NCI-H1436 (cell line): ENCODE data around the gene GDPD2.

Source experiments
- DNase-seq: peaks from one replicate; lab custom pipeline; 2025; lab: John Stamatoyannopoulos, UW

Gene GDPD2

DNA sequence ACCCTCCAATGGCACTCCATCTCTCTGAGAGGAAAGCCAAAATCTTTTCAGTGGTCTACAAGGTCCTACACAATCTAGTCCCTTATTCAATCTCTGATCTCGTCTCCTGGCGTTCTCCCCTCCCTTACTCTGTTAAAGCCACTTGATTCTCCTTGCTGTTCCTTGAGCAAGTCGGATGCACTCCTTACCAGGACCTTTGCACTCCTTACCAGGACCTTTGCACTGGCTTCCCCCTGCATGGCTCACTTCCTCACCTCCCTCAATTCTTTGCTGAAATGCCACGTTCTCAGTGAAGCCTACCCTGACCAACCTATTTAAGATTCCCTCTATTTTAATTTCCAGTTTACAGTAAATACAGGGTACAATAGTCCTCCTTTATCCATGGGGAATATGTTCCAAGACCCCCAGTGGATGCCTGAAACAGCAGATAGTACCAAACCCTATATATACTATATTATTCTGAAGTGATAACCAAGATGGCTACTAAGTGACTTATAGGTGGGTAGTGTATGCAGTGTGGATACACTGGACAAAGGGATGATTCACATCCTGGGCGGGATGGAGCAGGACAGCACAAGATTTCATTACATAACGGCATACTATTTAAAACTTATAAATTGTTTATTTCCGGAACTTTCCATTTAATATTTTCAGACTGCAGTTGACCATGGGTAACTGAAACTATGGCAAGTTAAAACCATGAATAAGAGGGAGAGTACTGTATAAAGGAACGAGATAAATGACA lies 15.0 kb downstream of the GDPD2 start:
- DNase-seq: no peak

DNA sequence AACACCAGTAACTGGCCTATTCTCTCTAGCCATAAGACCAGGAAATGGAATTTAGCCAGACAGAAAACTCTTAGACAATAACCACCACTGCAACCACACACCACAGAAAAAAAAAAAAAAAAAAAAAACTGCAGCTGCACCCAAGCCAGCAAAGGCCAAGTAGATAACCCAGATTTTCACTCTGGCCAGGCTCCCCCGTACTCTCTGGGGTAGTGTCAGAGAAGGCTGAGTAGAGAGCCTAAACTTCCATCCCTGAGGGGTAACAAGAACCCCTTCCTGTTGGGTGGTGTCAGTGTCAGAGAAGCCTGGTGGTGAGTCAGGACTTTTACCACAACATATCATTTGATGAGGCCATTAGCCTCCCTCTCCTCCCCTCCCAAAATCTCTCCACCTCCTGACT lies 15.9 kb downstream of the GDPD2 start:
- no peak for DNase-seq

DNA sequence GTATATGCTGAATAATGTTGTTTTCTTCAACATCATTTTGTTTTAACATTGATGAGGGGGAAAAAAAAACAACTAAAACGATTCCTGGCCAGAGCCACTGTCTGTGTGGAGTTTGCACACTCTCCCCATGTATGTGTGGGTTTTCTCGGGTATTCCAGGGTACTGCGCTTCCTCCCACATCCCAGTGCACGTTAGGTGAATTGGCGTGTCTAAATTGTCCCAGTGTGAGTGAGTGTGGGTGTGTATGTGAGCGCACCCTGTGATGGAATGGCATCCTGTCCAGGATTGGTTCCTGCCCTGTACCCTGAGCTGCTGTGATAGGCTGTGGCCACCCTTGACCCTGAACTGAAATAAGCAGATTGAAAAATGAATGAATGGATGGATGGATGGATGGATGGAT lies 19.1 kb downstream of the GDPD2 start:
- no peak for DNase-seq

DNA sequence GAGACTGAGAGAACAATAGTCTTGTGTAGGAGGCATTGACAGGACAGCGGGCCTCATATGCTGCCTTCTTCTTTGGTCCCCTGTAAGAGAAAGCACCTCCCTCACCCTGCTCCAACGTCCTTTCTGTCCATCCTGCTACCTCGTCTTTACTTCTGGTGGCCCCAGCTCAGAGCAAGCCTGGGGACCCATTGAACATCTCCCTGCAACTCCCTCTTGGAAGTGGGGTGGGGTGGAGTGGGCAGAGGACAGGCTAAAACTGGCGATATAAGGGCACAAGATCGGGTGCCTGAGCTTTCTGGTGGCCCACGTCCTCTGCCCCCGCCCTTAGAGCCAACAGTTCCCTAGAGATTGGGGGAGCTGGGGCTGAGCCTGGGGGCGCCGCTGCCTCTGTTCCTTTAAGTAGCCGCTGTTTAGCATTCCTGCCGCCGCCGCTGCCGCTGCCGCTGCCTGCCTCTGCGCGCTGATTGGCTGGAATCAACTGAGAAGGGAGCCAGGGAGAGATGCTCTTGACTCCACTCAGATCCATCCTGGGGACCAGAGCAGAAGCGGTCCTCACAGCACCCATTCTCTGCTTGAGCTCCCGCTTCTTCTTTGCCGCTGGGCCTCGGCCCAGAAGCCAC lies 21.3 kb downstream of the GDPD2 start, which contains the start of gene DLG3:
Gene DLG3 (plus strand): TSS at position 510 of the 620 bp plus-strand sequence. CDS start 367 bp downstream, outside the sequence.
- peak; percentile 59 for DNase-seq

DNA sequence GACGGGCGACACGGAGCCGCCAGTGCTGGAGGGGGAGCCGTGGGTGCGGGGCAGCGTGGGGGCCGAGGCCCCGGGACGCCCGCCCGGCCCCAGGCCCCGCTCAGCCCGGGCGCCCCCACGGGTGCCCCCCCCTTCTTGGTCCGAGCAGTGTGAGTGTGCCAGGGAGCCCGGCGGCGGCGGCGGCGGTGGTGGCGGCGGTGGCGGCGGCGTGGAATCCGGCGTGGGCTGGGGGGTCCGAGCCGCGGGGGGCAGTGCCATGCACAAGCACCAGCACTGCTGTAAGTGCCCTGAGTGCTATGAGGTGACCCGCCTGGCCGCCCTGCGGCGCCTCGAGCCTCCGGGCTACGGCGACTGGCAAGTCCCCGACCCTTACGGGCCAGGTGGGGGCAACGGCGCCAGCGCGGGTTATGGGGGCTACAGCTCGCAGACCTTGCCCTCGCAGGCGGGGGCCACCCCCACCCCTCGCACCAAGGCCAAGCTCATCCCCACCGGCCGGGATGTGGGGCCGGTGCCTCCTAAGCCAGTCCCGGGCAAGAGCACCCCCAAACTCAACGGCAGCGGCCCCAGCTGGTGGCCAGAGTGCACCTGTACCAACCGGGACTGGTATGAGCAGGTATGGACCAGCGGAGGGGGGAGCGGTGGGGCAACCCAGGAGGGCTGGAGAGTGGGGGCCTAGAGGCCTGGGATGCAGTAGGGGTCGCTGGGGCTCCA lies 22.0 kb downstream of the GDPD2 start:
- DNase-seq: no peak

DNA sequence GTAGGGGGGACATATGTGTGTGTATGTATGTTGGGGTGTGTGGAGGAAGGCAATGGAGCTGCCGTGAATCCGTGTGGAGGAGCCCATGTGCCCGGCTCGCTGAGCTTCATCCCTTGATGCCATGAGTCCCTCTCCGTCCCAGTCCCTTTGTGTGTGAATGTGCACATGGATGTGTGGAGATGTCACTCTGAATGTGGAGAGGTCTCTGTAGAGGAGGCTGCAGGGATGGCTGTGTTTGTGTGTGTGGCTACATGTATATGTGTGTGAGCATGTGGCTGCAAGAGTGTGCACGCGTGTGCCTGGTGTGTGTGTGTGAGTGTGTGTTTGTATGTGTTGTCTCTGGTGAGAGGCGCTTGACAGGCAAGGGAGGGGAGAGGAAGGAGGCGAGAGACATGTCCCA lies 22.8 kb downstream of the GDPD2 start:
- no peak for DNase-seq

DNA sequence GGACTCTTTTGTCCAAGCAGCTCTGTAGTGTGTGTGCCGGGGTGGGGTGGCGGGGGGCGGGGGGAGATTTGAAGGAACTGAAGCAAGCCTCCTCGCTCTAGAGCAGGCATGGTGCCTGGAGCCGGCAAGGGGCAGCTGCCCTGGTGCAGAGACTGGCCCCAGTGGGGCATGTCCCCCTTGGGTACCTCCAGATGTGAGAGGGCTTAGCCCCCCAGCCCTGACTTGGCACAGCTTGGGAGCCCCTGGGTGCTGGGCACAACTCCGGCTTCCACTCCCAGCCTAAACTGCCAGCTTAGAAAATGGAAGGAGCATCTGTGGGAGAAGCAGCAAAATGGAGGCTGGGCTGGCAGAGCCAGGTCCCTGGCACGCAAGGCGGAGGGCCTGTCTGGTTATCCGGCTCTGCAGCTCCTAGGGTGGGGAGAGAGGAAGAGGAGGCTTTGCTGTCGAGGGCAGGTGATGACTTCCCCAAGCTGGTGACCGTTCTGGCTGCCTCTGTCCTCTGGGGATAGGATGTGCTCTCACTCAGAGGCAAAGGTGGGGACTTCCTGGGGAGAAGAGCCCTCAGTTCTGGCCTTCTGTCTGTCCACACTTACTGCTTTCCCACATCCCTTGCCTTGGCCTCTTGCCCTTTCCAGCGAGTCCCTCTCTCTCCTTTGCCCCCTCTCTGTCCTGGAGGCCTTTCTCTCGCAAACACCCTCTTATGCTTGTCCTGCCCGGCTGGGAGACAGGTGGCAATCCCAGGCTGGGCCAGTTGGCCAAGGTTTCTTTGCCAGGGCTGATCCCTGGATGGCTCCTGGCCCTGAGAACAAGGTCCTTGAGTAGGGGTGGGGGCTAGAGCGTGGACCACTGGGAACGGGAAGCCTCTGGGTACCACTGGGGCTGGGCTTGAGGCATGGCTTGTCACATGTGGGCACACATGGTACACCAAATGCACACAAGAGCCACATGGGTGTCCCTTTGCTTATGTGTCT lies 23.6 kb downstream of the GDPD2 start:
- no peak for DNase-seq

DNA sequence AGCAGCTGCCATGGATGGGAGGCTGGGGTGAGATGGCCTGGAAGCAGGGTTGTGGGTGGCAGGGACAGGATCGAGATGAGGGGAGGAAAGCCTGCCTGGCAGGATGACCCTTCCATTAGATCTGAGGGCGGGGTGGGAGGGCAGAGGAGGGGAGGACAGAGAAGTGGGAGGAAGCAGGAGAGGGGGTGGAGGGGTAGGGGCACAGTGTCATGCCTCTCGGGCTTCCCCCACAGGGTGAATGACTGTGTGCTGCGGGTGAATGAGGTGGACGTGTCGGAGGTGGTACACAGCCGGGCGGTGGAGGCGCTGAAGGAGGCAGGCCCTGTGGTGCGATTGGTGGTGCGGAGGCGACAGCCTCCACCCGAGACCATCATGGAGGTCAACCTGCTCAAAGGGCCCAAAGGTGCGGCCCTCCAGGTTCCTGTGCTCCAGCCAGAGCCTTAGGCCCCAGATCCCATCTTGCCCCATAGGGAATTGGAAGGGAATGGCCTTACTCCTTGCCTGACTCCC lies 26.4 kb downstream of the GDPD2 start:
- DNase-seq: no peak

DNA sequence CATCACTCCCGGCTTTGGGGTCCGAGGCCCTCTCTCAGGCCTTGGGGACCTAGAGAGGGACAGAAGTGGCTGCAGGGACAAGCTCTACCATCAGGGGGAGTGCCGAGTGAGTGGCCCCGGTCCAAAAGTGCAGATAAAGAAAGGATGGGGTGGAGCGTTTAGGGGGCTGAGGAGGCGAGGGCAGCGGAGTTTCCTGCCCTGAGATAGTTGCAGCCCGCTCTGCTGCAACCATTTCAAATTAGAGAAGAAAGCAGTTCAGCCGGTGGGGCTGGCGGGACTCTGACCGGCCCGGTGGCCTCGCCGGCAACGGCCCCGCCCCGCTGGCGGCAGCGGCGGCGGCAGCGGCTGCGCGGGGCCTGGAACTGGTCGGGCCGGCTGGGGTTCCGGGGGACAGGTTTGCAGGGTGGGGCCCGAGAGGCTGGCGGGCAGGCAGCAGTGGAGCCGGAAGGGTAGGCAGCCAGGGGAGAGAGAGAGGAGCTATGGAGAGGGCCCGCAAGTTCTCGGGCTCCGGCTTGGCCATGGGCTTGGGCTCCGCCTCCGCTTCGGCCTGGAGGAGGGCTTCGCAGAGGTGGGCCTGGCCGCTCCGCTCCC lies 29.1 kb downstream of the GDPD2 start:
- peak; percentile 74 for DNase-seq

DNA sequence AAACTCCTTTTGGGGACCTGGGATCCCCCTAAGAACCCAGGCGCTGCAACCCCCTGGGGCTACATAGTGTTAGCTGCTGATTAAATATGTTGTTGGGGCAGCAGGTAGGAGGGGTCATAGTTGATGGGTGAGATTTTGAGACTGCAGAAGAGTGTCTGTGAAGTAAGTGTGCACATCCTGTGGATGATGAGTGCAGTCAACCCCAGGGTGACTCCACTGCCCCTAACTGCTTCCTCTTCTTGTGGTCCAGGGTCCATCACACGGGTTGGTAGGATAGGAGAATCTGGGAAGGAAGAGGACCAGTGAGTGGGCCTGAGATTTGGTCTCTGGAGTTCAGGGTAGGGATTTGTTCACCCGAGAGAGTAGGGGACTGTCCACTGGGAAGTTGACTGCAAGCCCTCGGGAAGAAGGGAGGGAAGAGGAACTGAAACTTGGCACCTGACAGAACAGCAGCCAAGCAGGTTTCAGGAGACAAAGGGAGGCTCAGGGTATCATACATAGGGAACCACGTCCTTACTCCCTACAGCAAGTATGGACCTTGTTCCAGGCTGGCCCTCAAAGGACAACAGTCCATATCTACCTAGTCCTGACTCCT lies 30.0 kb downstream of the GDPD2 start:
- no peak for DNase-seq

DNA sequence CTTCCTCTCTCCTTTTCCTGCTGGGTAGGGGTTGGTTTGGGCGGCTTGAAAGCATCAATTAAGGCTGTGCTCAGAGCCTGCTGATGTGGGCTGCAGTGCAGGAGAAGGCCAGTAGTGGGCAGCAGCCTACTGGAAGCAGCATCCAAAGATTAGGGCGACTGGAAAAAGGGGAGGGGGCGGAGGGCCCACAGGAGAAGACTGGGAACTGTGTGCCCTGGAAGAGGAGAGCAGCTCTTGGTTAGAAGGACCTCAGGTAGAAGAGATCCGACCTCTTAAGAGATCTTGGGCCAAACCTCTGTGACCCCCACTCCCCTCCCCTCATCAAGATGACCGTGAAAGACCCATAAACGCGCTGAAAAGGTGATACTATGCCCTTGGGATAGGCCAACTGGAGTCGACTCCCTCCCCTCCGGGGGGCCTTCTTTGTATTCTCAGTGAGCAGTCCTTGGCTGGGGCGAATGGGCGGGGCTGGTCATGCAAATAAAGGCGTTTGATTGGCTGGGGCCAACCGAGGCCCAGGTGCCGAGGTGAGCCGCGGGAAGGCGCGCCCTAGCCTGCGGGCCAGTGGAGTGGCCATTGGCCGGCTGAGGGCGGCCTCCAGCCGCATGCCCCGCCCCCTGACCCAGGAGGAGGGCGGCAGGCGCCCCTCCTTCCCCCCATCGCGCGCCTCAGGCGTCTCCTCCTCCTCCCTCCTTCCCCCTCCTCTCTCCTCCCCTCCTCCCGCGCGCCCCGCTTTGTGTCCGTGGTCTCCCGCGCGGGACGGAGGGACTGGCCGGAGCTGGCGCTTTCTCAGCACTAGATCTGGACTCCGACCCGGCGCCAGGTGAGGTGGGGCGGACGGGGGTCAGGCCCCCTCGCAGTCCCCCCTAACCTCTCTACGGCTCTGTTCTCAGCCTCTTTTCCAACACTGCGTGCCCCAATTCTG lies 31.6 kb downstream of the GDPD2 start:
- peak; percentile 98 for DNase-seq

DNA sequence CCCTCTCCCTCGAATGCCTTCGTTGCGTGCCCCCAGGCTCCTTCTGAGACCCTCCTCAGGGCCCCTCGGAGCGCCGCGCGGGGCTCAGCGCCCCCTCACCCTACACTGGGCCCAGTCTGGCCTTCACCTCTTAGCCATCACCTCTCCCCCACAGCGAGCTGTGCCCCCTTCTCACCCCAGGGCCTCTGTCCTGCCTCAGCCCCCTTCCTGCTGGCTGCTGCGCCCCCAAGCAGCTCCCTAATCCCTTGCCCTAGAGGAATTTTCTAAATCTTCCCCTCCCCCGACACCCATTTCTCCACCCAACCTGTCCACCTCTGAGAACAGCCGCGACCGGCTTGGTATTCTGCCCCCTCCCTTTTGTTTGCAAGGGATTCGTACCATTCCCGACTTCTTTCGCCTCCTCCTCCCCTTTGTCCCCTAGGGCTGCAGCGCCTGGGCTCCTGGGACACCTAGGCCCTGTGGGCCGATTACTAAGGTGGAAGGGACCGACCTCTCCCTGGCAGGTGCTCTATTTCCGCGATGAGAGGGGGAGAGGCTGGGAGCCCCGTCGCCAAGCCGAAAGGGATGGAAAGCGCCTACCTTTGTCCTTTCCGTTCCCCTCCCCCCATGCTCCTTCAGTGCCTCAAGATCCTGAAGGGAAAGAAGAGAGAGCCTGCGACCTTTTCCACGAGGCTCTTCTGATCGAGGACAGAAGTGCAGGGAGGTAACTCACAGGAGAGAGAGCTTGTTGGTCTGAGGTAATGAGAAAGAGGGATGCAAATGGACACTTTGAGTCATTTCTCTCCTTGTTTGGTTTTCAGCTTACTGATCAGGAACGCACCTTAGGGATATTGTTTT lies 32.5 kb downstream of the GDPD2 start:
- DNase-seq: peak; percentile 29

DNA sequence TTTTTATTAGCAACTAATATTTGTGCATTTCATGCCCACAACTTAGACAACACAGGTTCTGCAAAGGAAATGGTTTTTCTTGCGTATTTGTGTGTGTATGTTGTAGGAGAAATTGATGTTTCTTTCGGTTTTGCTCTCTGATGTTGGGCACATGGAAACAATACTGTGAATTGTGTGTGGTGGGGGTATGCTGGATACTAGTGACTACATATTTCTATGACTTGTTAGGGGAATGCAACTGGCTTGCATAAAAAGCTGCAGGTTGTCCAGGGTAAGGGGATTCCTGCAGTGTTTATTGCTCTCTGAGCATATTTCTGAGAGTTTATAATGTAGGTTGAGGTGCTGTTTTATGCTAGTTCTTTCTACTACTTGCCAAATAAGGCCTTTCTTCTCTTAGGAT lies 33.1 kb downstream of the GDPD2 start:
- DNase-seq: no peak

DNA sequence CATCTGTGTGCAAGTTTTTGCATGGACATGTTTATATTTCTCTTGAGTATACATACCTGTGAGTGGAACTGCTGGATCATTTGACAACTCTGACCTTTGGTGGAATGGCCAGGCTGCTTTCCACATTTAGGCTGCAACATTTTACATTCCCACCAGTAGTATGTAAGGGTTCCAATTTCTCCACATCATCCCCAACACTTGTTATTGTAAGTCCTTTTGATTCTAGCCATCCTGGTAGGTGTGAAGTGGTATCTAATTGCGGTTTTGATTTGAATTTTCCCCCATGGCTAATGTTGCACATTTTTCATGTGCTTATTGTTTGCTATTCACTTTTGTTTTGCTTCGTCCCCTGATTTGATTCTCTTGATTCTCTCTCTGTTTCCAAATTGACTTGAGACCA lies 37.9 kb downstream of the GDPD2 start:
- DNase-seq: no peak

DNA sequence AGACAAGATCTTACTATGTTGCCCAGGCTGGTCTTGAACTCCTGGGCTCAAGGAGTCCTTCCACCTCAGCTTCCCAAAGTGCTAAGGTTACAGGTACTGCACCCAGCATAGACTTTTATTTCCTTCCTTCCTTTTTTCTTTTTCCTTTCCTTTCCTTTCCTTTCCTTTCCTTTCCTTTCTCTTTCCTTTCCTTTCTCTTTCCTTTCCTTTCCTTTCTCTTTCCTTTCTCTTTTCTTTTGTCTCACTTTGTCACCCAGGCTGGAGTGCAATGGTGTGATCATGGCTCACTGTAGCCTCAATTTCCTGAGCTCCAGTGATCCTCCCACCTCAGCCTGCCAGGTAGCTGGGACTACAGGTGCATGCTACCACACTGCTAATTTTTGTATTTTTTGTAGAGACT lies 40.9 kb downstream of the GDPD2 start:
- no peak for DNase-seq

DNA sequence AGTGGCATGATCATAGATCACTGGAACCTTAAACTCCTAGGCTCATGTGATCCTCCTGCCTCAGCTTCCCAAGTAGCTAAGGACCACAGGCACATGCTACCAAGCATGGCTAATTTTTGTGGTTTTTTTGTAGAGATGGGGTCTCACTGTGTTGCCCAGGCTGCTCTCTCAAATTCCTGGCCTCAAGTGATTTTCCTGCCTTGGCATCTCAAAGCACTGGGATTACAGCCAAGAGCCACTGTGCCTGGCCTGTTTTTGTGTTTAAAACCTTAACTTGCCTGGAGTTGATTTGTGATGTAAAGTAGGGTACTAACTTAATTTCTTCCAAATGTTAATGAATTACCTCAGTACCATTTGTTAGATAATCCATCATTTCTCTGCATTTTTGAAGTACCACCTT lies 43.9 kb downstream of the GDPD2 start:
- DNase-seq: no peak

DNA sequence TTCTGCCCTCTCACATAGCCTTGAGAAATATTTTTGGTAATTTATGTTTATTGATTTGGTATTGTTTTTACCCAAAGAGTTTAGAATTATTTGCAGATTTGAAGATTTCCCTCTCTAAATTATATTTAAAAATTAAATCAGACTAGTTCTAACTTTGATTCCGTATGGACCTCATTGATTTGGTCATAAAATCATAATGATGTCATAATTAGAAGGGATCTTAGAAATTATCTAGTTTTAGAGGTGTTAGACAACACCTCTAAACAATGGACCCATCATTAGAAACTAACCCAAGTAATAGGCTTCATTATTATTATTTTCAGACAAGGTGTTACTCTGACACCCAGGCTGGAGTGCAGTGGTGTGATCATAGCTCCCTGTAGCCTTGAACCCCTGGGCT lies 45.6 kb downstream of the GDPD2 start:
- DNase-seq: no peak

DNA sequence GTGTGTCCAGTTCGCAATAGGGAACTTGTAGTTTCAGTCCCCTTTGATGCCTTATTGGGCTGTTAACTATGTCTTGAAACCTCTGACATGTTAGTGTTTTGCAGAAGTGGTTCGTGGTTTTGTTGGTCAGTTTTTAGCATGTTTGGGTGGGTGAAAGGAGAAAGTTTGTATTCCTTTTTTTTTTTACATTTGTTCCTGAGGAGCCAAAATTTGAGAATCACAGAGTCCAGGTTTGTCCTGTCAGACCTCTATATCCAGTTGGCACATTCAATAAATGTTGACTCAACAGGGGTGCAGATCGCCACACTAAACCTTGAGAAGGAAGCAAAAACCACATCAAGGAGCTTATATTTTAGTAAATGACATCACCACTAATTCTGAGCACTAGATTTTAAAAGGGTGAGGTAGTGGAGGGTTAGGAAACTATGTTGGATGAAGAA lies 47.8 kb downstream of the GDPD2 start:
- DNase-seq: no peak
